ENCODE data around the gene AR.

AR gene

GRCh38 chrX:67724359-67725110 is 180.7 kb downstream of the AR start:
- no peak for DNase-seq (ENCODE audit: low read depth in 2 of 2)

- DNase-seq (ENCODE audit: low read depth in 2 of 2), result no peak
Measured at GRCh38 chrX:67725471-67725870, 181.7 kb downstream of the AR start.

GRCh38 chrX:67726018-67726417 is 182.2 kb downstream of the AR start:
- DNase-seq (ENCODE audit: low read depth in 2 of 2), result no peak

- DNase-seq (ENCODE audit: low read depth in 2 of 2), result no peak
Measured at GRCh38 chrX:67727576-67727975, 183.8 kb downstream of the AR start.

GRCh38 chrX:67730296-67730695 is 186.5 kb downstream of the AR start:
- no peak for DNase-seq (ENCODE audit: low read depth in 2 of 2)

GRCh38 chrX:67731061-67731460 is 187.2 kb downstream of the AR start:
- DNase-seq (ENCODE audit: low read depth in 2 of 2), result no peak

- DNase-seq (ENCODE audit: low read depth in 2 of 2), result no peak
Measured at GRCh38 chrX:67732864-67733263, 189.0 kb downstream of the AR start.

- no peak for DNase-seq (ENCODE audit: low read depth in 2 of 2)
Measured at GRCh38 chrX:67734111-67734753, 190.4 kb downstream of the AR start.

- DNase-seq (ENCODE audit: low read depth in 2 of 2), result no peak
Measured at GRCh38 chrX:67749536-67749935, 205.7 kb downstream of the AR start.

- no peak for DNase-seq (ENCODE audit: low read depth in 2 of 2)
Measured at GRCh38 chrX:67750694-67751093, 206.9 kb downstream of the AR start.

- DNase-seq (ENCODE audit: low read depth in 2 of 2), result no peak
Measured at GRCh38 chrX:67759018-67759417, 215.2 kb downstream of the AR start.

GRCh38 chrX:67777148-67777547 is 233.3 kb downstream of the AR start:
- no peak for DNase-seq (ENCODE audit: low read depth in 2 of 2)

GRCh38 chrX:67779099-67779498 is 235.3 kb downstream of the AR start:
- no peak for DNase-seq (ENCODE audit: low read depth in 2 of 2)

Measured in stimulated activated CD4-positive, alpha-beta T cell treated with anti-CD3 and anti-CD28 coated beads, Interleukin-1b, Interleukin-23, amount 100 ng/mL, for 4 hours (primary cell).